Measurements from ENCODE around the gene HUWE1. TPM values are rescaled to one million over a fixed set of nuclear protein-coding genes. Genes with fewer than 3 reads are reported as not detected.
"Not testable (repeated sequence)": the region's sequence is repeated elsewhere in the genome, so short reads cannot be mapped to it uniquely, and the experiment has no call there.

HUWE1 gene
- total RNA-seq, 1 donor: 167 TPM

DNA sequence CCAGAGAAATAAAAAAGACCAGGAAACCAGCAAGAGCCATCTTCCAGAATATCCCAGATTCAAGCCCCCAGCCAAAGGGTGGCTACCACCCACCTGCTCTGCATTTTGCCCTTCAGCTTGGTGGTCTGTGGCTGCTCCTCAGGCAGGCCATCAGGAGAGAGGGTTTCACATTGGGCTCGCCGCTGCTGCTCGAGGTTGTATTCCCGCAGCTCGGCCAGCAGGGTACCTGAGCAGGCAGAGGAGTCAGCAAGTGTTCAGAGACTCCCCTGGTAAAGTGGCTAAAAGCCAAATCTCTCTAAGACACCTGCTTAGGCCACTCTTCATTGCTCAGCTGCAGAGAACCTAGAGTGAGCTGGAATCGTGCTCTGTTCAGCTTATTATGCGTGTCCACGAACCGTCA, 141.6 kb downstream of the HUWE1 start:
- no peak for DNase-seq (ENCODE audit: low read depth)
- TF ChIP-seq, protein P1, sequence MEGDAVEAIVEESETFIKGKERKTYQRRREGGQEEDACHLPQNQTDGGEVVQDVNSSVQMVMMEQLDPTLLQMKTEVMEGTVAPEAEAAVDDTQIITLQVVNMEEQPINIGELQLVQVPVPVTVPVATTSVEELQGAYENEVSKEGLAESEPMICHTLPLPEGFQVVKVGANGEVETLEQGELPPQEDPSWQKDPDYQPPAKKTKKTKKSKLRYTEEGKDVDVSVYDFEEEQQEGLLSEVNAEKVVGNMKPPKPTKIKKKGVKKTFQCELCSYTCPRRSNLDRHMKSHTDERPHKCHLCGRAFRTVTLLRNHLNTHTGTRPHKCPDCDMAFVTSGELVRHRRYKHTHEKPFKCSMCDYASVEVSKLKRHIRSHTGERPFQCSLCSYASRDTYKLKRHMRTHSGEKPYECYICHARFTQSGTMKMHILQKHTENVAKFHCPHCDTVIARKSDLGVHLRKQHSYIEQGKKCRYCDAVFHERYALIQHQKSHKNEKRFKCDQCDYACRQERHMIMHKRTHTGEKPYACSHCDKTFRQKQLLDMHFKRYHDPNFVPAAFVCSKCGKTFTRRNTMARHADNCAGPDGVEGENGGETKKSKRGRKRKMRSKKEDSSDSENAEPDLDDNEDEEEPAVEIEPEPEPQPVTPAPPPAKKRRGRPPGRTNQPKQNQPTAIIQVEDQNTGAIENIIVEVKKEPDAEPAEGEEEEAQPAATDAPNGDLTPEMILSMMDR (IDR thresholded peaks at IDR 0.05; ENCODE audit: insufficient read depth, low read depth, low read length): no peak
- H3K4me3 ChIP-seq (ENCODE audit: low read depth, low read length): no peak overlapping the region

DNA sequence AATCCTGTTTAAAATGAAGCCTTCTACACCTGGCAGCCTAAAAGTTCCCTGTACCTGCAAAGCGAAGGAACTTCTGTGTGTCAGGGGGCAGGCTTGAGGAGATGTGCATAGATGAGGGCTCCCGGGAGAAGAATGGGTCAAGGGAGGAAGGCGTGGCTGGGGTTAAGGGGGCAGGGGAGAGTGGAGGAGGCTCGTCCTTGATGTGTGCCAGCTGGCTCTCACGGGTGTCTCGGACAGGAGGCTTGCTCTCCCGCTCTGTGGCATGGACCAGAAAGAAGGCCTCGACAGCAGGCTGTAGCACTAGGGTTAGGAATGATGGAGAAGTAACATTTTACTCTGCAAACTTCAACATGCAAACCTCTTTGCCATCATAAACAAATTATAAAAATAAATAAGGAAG, 147.7 kb downstream of the HUWE1 start:
- DNase-seq (ENCODE audit: low read depth): no peak
- no peak overlapping the region for H3K4me3 ChIP-seq (ENCODE audit: low read depth, low read length)
- TF ChIP-seq, protein P1 (IDR thresholded peaks at IDR 0.05; ENCODE audit: insufficient read depth, low read depth, low read length): no peak

DNA sequence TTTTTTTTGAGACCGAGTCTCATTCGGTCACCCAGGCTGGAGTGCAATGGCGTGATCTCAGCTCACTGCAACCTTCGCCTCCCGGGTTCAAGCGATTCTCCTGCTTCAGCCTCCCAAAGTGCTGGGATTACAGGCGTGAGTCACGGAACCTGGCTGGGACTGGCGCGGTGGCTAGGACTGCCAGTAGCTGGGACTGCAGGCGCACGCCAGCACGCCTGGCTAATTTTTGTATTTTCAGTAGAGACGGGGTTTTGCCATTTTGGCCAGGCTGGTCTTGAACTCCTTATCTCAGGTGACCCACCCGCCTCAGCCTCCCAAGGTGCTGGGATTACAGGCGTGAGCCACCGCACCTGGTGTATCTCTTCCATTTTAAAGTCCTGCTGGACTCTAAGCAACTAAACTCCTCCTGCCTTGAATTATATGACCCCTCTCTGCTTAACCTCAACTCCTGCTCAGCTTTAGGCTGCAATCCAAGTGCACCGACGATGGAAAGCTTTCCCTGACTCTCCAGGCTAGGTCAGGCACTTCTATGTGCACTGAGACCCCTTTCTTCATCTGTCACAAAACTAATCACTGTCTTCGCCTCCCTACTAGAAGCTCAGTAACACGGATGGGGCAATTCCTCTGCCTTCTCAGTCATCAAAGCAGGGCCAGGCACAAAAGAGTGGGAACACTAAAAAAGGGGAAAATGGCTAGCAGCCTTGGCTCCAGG, 155.1 kb downstream of the HUWE1 start:
- H3K4me3 ChIP-seq (ENCODE audit: low read depth, low read length); DNase-seq (ENCODE audit: low read depth): not testable (repeated sequence)

DNA sequence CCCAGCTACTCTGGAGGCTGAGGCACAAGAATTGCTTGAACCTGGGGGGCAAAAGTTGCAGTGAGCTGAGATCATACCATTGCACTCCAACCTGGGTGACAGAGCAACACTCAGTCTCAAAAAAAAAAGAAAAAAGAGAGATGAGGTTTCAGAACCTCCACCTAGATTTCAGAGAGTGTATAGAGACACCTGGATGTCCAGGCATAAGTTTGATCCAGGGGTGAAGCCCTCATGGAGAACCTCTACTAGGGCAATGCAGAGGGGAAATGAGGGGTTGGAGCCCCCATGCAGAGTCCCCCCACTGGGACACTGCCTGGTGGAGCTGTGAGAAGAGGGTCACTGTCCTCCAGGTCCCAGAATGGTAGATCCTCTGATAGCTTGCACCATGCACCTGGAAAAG, 159.5 kb downstream of the HUWE1 start:
- DNase-seq (ENCODE audit: low read depth): no peak
- TF ChIP-seq, protein P1 (IDR thresholded peaks at IDR 0.05; ENCODE audit: insufficient read depth, low read depth, low read length): no peak
- no peak overlapping the region for H3K4me3 ChIP-seq (ENCODE audit: low read depth, low read length)

DNA sequence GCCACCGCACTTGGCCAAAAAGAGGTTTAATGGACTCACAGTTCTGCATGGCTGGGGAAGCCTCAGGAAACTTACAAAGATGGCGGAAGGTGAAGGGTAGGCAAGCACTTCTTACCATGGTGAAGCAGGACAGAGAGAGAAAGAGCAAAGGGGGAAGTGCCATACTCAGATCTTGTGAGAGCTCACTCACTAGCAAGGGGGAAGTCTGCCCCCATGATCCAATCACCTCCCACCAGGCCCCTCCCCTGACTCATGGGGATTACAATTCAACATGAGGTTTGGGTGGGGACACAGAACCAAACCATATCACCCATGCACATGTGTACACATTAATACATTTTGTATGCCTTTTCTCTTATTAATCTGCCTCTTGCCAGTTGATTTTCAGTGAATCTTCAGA, 175.2 kb downstream of the HUWE1 start:
- no peak for DNase-seq (ENCODE audit: low read depth)
- no peak overlapping the region for H3K4me3 ChIP-seq (ENCODE audit: low read depth, low read length)
- TF ChIP-seq, protein P1 (IDR thresholded peaks at IDR 0.05; ENCODE audit: insufficient read depth, low read depth, low read length): no peak

DNA sequence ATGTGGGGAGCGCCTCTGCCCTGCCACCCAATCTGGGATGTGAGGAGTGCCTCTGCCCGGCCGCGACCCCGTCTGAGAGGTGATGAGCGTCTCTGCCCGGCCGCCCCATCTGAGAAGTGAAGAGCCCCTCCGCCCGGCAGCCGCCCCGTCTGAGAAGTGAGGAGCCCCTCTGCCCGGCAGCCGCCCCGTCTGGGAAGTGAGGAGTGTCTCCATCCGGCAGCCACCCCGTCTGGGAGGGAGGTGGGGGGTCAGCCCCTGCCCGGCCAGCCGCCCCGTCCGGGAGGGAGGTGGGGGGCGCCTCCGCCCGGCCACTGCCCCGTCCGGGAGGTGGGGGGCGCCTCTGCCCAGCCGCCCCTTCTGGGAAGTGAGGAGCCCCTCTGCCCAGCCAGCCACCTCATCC, 182.5 kb downstream of the HUWE1 start:
- DNase-seq (ENCODE audit: low read depth); H3K4me3 ChIP-seq (ENCODE audit: low read depth, low read length): not testable (repeated sequence)

DNA sequence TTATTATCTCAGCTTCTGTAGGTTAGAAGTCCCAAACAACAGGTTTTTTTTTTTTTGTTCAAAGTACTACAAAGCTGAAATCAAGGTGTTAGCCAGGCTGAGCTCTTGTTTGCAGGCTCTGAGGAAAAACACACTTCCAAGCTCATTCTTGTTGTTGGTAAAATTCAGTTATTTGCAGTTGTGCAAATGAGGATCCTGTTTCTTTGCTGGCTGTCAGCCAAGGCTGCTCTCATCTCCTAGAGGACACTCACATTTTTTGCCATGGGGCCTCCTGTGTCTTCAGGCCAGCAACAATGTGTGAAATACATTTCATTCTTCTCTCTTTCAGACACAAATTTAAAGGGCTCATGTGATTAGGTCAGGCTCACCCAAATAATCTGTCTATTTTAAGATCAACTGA, 192.1 kb downstream of the HUWE1 start:
- TF ChIP-seq, protein P1 (IDR thresholded peaks at IDR 0.05; ENCODE audit: insufficient read depth, low read depth, low read length): no peak
- H3K4me3 ChIP-seq (ENCODE audit: low read depth, low read length): no peak overlapping the region
- DNase-seq (ENCODE audit: low read depth): peak; percentile 36

DNA sequence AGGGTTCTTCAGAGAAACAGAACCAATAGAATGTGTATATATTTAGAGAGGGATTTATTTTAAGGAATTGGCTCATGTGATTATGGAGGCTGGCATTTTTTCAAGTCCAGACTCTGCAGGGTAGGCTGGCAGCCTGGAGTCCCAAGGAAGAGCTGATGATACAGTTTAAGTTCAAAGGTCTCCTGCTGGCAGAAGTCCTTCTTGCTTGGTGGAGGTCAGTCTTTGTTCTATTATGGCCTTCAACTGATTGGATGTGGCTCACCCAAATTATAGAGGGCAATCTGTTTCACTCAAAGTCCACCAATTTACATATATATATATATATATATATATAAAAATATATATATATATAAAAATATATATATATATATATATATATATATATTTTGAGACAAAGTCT, 200.2 kb downstream of the HUWE1 start:
- TF ChIP-seq, protein P1 (IDR thresholded peaks at IDR 0.05; ENCODE audit: insufficient read depth, low read depth, low read length): no peak
- H3K4me3 ChIP-seq (ENCODE audit: low read depth, low read length): no peak overlapping the region
- no peak for DNase-seq (ENCODE audit: low read depth)
